GM10248 (cell line): ENCODE data around the gene CDC42BPB.

Source experiments
- CTCF ChIA-PET: fragments of 300-600 bp; sonication (Branson Sonifier 250); formaldehyde crosslinking; extraction: SDS; loops from one replicate; lab custom pipeline; 2021; ENCODE audit warnings: antibody characterized with exemption; lab: Yijun Ruan, JAX
- POLR2A ChIA-PET: fragments of 350-650 bp; sonication (Branson Sonifier 250); formaldehyde crosslinking; extraction: SDS; loops from one replicate; lab custom pipeline; 2020; ENCODE audit warnings: antibody characterized with exemption; lab: Yijun Ruan, JAX
- DNase-seq: peaks from one replicate; pipeline ENCODE4 v3.0.0; 2012; ENCODE audit errors: extremely low spot score
- TF ChIP-seq, protein P1 (sequence below): IDR thresholded peaks from 2 replicates; pipeline ENCODE4 v1.5.1; 2012; ENCODE audit warnings: mild to moderate bottlenecking, low read depth; ENCODE audit errors: extremely low read depth, missing control alignments, control extremely low read depth

The CDC42BPB gene

DNA sequence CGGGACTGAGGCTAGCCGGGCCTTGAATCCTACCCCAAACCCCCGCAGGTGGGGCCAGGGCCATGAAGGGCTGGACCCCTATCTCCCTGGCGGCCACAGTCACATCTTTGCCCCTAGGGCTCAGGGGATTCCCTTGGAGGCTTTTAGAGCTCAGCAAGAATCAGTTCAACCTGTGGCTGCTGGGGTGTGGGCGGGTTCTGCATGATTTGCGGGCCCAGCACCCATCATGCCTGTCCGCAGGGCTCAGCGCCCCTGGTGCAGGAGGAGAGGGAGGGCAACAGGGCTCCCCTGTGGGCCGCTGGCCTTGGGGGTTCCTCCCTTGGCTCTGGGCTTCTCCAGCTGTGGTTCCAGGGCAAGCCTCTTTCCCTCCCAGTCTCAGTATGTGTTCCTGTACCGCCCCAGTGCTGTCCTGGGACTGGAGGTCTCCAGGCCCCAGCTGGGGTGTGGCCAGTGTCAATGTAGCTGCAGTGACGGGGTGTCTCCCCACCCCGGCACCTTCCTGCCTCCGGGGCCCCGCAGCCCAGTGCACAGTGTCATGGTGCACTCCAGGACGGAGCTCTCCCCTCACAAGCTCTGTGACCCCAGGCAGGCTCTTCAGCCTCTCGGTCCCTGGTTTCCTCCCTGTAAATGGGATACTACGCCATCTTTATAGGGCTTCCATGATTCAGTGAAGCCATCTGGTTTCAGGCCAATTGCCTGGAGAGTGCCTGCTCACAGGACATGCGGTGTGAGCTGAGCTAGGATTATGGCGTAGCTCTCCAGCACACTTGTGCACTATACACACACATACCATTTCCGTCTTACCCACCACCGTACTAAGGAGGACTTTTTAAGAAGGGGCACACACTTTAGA is 16.8 kb upstream of the CDC42BPB start:
- TF ChIP-seq, protein P1, sequence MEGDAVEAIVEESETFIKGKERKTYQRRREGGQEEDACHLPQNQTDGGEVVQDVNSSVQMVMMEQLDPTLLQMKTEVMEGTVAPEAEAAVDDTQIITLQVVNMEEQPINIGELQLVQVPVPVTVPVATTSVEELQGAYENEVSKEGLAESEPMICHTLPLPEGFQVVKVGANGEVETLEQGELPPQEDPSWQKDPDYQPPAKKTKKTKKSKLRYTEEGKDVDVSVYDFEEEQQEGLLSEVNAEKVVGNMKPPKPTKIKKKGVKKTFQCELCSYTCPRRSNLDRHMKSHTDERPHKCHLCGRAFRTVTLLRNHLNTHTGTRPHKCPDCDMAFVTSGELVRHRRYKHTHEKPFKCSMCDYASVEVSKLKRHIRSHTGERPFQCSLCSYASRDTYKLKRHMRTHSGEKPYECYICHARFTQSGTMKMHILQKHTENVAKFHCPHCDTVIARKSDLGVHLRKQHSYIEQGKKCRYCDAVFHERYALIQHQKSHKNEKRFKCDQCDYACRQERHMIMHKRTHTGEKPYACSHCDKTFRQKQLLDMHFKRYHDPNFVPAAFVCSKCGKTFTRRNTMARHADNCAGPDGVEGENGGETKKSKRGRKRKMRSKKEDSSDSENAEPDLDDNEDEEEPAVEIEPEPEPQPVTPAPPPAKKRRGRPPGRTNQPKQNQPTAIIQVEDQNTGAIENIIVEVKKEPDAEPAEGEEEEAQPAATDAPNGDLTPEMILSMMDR: no peak
- CTCF ChIA-PET: interaction anchor here (0.7 to 2.4 kb wide), 26 partner anchors 11 to 379 kb away, joined by 3 to 18 read pairs (median 4); partner anchors contain the start of genes EXOC3L4 and LBHD2
- peak; percentile 17 for DNase-seq
- POLR2A ChIA-PET: no interaction called here

DNA sequence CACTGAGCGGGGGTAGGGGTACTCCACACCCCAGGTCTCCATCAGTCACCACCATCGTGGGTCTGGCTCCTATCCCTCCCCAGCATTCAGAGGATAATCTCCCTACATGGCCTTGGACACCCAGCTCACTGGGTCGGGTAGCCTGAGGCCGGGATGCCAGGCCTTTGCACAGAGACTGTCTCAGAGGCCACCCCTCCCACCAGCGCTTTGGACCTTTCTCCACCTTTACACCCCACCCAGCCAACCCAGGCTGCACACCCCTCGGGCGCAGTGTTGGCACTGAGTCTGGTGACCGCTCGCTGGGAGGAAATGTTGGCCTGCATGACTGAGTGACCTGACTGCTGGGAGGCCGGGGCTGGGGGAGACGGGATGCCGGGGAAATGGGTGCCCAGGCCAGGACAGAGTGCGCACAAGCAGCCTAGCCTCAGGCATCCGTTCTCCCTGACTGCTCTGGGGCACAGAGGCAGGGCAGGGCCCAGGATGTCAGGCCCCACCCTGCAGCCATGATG is 16.1 kb upstream of the CDC42BPB start:
- no peak for DNase-seq
- POLR2A ChIA-PET: no interaction called here
- TF ChIP-seq, protein P1: no peak
- CTCF ChIA-PET: interaction anchor here (1.2 to 2.4 kb wide), 5 partner anchors 13 to 378 kb away, joined by 3 to 18 read pairs (median 9); no protein-coding TSS in a partner anchor

DNA sequence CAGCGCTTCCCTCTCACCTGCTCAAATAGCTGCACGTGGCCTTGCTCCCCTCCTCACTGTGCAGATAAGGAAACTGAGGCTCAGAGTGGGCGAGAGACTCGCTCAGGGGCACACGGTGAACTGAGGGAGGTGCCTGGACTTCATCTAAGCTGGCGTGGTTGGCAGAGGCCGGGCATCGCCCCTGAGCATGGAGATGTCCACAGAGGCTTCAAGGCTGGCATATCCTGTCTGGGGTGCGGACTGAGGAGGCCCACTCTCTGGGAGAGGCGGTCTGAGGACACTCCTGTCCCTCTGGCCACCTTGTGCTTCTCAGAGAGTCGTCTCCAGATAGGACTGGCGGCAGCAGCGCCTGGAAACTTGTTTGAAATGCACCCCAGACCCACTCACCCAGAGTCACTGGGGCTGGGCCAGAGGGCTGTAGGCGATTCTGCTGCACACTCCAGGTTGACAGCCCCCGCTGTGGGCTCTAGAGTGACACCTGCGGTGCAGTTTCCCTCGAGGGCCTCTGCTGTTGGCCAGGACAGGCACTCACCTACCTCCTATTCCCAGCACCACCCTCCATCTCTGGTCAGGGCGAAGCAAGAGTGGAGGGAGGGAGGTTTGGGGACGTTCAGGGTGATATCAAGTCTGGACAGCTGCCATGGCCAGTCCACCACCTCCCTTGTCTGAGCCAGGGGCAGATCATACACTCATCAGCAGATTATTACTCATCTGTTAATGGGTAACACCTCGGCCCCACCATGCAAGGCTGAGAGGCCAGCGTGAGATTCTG is 15.4 kb upstream of the CDC42BPB start:
- ChIA-PET CTCF (no interaction called here), POLR2A (no interaction called here)
- no peak for DNase-seq
- TF ChIP-seq, protein P1: no peak

DNA sequence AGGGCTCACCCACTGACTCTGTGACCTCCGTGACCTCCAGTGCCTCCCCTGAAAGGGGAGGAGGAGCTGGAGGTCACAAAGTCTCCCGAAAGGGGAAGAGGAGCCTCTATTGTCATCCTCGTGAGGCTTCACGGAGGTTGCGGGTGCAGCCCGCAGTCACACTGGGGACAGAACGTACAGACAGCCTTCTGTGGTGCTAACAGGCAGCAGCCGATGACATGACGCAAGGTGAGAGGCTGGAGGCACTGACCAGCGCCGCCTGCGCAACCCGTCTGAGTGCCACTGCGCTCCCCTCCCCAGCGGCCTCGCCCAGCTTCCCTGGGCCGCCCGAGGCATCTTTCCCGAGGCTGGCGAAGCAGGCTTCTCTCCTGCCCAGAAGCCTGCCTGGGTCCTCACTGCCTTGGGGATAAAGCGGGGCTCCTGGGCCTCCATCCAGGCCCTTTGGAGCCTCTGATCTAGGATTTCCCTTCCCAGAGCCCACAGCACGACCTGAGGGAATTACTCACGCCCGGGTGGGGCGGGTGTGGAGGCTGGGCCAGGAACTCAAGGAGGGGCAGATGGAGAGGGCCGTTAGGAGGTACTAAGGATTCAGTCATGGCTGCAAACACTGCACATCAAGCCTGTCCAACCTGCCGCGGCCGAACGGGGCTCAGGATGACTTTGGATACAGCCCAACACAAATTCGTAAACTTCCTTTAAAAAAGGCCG is 14.3 kb upstream of the CDC42BPB start:
- POLR2A ChIA-PET: no interaction called here
- TF ChIP-seq, protein P1: no peak
- CTCF ChIA-PET: no interaction called here
- DNase-seq: no peak

DNA sequence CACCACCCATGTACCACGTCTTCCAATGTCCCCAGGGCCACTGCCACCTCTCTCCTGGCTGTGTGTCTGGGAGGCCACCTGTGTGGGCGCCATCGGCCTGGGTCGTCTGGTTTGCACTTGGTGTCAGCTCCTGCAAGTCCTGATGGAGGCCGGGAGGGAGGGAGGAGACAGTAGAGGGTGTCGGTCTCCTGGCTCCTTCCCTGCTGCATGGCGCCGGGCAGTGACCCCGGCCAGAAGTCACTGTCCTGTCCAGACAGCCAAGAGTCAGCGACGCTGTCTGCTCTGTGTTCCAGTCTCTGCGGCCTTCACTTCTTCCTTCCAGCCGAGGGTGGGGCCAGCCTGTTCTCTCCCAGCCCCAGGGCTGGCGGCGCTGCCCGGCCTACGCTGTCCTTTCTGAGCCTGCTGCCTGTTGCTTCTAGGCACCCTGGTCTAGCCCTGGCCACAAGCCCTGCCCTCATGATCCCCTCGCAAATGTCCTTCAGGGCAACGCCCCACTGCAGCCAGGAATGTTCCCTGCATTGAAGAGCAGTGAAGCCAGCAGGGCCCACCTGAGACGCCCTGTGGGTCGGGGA is 13.7 kb upstream of the CDC42BPB start:
- CTCF ChIA-PET: interaction anchor here (1.0 kb wide), 1 partner anchor 376 kb away, joined by 3 read pairs; no protein-coding TSS in a partner anchor
- TF ChIP-seq, protein P1: no peak
- no peak for DNase-seq
- POLR2A ChIA-PET: no interaction called here
